H9 (cell line): ENCODE results near the gene FCGR3B. TPM values are rescaled to one million over a fixed set of nuclear protein-coding genes. Genes with fewer than 3 reads are reported as not detected.

Source experiments
- DNase-seq: peaks from one replicate; pipeline ENCODE4 v3.0.0-alpha.2; 2017
- H2AFZ ChIP-seq: one replicate; pipeline ENCODE4 v1.6.1; 2013; ENCODE audit warnings: mild to moderate bottlenecking, low read length, control low read depth, moderate library complexity
- H2AK5ac ChIP-seq: 2 replicates; pipeline ENCODE4 v1.6.1; 2013; ENCODE audit warnings: low read length, control low read depth, mixed read lengths; ENCODE audit not compliant: insufficient read length
- H2BK120ac ChIP-seq: one replicate; pipeline ENCODE4 v1.6.1; 2013; ENCODE audit warnings: low read depth, mild to moderate bottlenecking, low read length, control low read depth, inconsistent platforms; ENCODE audit not compliant: poor library complexity, severe bottlenecking
- H2BK12ac ChIP-seq: 2 replicates; pipeline ENCODE4 v1.6.1; 2013; ENCODE audit warnings: low read length, control low read depth, mixed read lengths, low read depth; ENCODE audit not compliant: insufficient read length
- H2BK15ac ChIP-seq: 2 replicates; pipeline ENCODE4 v1.6.1; 2013; ENCODE audit warnings: low read depth, low read length, control low read depth
- H2BK20ac ChIP-seq: one replicate; pipeline ENCODE4 v1.6.1; 2013; ENCODE audit warnings: low read depth, mild to moderate bottlenecking, low read length, control low read depth, inconsistent platforms; ENCODE audit not compliant: poor library complexity, severe bottlenecking
- H2BK5ac ChIP-seq: 2 replicates; pipeline ENCODE4 v1.6.1; 2013; ENCODE audit warnings: low read length, control low read depth, mixed read lengths; ENCODE audit not compliant: insufficient read length
- H3K14ac ChIP-seq: 2 replicates; pipeline ENCODE4 v1.6.1; 2013; ENCODE audit warnings: low read length, control low read depth; ENCODE audit not compliant: insufficient read depth
- H3K18ac ChIP-seq: 2 replicates; pipeline ENCODE4 v1.6.1; 2013; ENCODE audit warnings: low read depth, mild to moderate bottlenecking, mixed read lengths, low read length, control low read depth; ENCODE audit not compliant: insufficient read length
- H3K23ac ChIP-seq: 2 replicates; pipeline ENCODE4 v1.6.1; 2013; ENCODE audit warnings: low read length, control low read depth, mixed read lengths, low read depth; ENCODE audit not compliant: insufficient read length
- H3K23me2 ChIP-seq: 2 replicates; pipeline ENCODE4 v1.6.1; 2013; ENCODE audit warnings: low read depth, mild to moderate bottlenecking, mixed read lengths, low read length, control low read depth; ENCODE audit not compliant: insufficient read length, poor library complexity, severe bottlenecking
- H3K27ac ChIP-seq: 2 replicates; pipeline ENCODE4 v1.5.1; 2013; ENCODE audit warnings: low read length, control low read depth, mixed read lengths, low read depth; ENCODE audit not compliant: insufficient read length
- H3K27me3 ChIP-seq: 2 replicates; pipeline ENCODE4 v1.6.1; 2013; ENCODE audit warnings: low read length, control low read depth, inconsistent platforms; ENCODE audit not compliant: insufficient read depth
- H3K4ac ChIP-seq: 2 replicates; pipeline ENCODE4 v1.6.1; 2013; ENCODE audit warnings: low read depth, mild to moderate bottlenecking, control low read depth, inconsistent platforms, low read length, moderate library complexity
- H3K4me1 ChIP-seq: 2 replicates; pipeline ENCODE4 v1.6.1; 2013; ENCODE audit warnings: low read length, control low read depth, inconsistent platforms; ENCODE audit not compliant: insufficient read depth
- H3K4me2 ChIP-seq: 2 replicates; pipeline ENCODE4 v1.6.1; 2013; ENCODE audit warnings: low read length, control low read depth, mixed read lengths; ENCODE audit not compliant: insufficient read length, insufficient read depth
- H3K56ac ChIP-seq: 2 replicates; pipeline ENCODE4 v1.6.1; 2013; ENCODE audit warnings: low read depth, mild to moderate bottlenecking, mixed read lengths, low read length, control low read depth; ENCODE audit not compliant: insufficient read length
- H3K79me1 ChIP-seq: 2 replicates; pipeline ENCODE4 v1.6.1; 2013; ENCODE audit warnings: low read depth, mild to moderate bottlenecking, moderate library complexity, low read length, control low read depth, inconsistent platforms; ENCODE audit not compliant: insufficient read depth, poor library complexity, severe bottlenecking
- H3K79me2 ChIP-seq: 2 replicates; pipeline ENCODE4 v1.6.1; 2013; ENCODE audit warnings: low read length, control low read depth, inconsistent platforms; ENCODE audit not compliant: insufficient read depth
- H3K9ac ChIP-seq: 2 replicates; pipeline ENCODE4 v1.6.1; 2013; ENCODE audit warnings: low read length, control low read depth, mixed read lengths; ENCODE audit not compliant: insufficient read length; ENCODE audit errors: extremely low read depth
- H3K9me3 ChIP-seq: one replicate; pipeline ENCODE4 v1.6.1; 2013; ENCODE audit warnings: low read depth, low read length, inconsistent platforms; ENCODE audit not compliant: control insufficient read depth
- H3T11ph ChIP-seq: one replicate; pipeline ENCODE4 v1.6.1; 2013; ENCODE audit warnings: mild to moderate bottlenecking, low read length, control low read depth, inconsistent platforms
- H4K20me1 ChIP-seq: one replicate; pipeline ENCODE4 v1.6.1; 2013; ENCODE audit not compliant: control insufficient read depth, insufficient read length, insufficient read depth
- H4K5ac ChIP-seq: 2 replicates; pipeline ENCODE4 v1.6.1; 2013; ENCODE audit warnings: low read depth, mild to moderate bottlenecking, mixed read lengths, low read length, control low read depth; ENCODE audit not compliant: insufficient read length
- H4K8ac ChIP-seq: replicated peaks from 2 replicates; pipeline ENCODE4 v1.6.1; 2013; ENCODE audit warnings: low read length, control low read depth, mixed read lengths, low read depth; ENCODE audit not compliant: insufficient read length
- H4K91ac ChIP-seq: 2 replicates; pipeline ENCODE4 v1.6.1; 2013; ENCODE audit warnings: low read depth, mild to moderate bottlenecking, moderate library complexity, mixed read lengths, low read length, control low read depth; ENCODE audit not compliant: insufficient read length
- H3K27ac Mint-ChIP-seq, 3 experiments: 2 replicates in 2 of 3; 3 replicates in 1 of 3; pipeline ENCODE4 v1.8.0; 2020 to 2021; ENCODE audit warnings: mixed read lengths in 3 of 3, mild to moderate bottlenecking in 1 of 3, moderate library complexity in 1 of 3
- H3K27me3 Mint-ChIP-seq: 2 replicates; pipeline ENCODE4 v1.8.0; 2021; ENCODE audit warnings: low read depth, mild to moderate bottlenecking, moderate library complexity, mixed read lengths
- H3K36me3 Mint-ChIP-seq, 3 experiments: 2 replicates in 2 of 3; 3 replicates in 1 of 3; pipeline ENCODE4 v1.8.0; 2020 to 2021; ENCODE audit warnings: low read depth in 3 of 3, mixed read lengths in 3 of 3; ENCODE audit not compliant: insufficient read depth in 1 of 3
- H3K4me1 Mint-ChIP-seq, 2 experiments: 2 replicates each; pipeline ENCODE4 v1.8.0; 2020; ENCODE audit warnings: mixed read lengths in 2 of 2
- H3K4me3 Mint-ChIP-seq, 2 experiments: 2 replicates in 1 of 2; 3 replicates in 1 of 2; pipeline ENCODE4 v1.8.0; 2020 to 2021; ENCODE audit warnings: mild to moderate bottlenecking in 2 of 2, mixed read lengths in 2 of 2, moderate library complexity in 1 of 2
- H3K9me3 Mint-ChIP-seq, 2 experiments: 2 replicates in 1 of 2; 3 replicates in 1 of 2; pipeline ENCODE4 v1.8.0; 2020; ENCODE audit warnings: mild to moderate bottlenecking in 2 of 2, mixed read lengths in 2 of 2, moderate library complexity in 1 of 2
- WGBS: extraction: QIAGEN DNeasy Blood & Tissue Kit; methylation state at CpG from one replicate; pipeline ENCODE4 v1.1.7; 2013; ENCODE audit warnings: missing lambda C conversion rate, low lambda C conversion rate, mixed read lengths; ENCODE audit not compliant: insufficient read length; ENCODE audit errors: extremely low coverage; 5-methylcytosine and 5-hydroxymethylcytosine counted together
- total RNA-seq: library from RNA; stranded (reverse); gene quantifications from 2 replicates; pipeline ENCODE4 v1.2.1, GENCODE V29; 2021
- TF ChIP-seq, protein P1 (sequence below): fragments of 200-600 bp; sonication (generic); conservative IDR thresholded peaks from 3 replicates; pipeline ENCODE4 v1.8.0; 2021; ENCODE audit warnings: antibody characterized with exemption, mild to moderate bottlenecking

Gene FCGR3B
- total RNA-seq, 1 experiment from 2014 or later, result not detected

DNA sequence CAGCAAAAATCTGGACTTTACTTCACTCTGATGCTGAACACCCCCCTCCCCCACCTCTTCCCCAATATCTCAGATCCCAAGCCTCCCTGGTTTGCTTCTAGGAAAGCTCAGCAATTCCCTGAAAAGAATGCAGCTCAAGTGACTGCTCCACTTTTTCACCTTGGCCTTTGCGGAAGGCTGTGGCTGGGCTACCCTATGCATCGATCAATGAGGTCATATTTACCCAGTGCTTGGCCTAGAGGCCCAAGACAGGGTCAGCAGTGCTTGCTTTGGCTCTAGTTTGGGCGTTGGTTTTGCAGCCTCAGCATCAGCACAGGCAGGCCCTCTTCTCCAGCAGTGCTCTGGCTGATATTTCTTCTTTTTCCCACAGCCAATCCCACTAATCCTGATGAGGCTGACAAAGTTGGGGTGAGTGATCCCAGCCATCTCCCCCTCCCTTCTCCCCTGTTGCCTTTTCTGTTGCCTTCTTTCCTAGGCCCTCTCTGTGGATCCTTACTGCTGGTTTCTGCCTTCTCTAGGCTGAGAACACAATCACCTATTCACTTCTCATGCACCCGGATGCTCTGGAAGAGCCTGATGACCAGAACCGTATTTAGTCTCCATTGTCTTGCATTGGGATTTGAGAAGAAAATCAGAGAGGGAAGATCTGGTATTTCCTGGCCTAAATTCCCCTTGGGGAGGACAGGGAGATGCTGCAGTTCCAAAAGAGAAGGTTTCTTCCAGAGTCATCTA lies 46.1 kb upstream of the FCGR3B start:
- Histone ChIP-seq H3K79me2 (no peaks in the 10 kb centered on the region), H4K5ac (no peak overlapping the region), H3K4me1 (no peaks in the 10 kb centered on the region), H2BK12ac (no peak overlapping the region), H2BK120ac (no peak overlapping the region), H2BK5ac (no peak overlapping the region), H3K4ac (no peak overlapping the region), H2AK5ac (no peak overlapping the region), H2AFZ (no peak overlapping the region), H3K56ac (no peak overlapping the region), H3K23me2 (no peaks in the 10 kb centered on the region), H3K9ac (no peak overlapping the region), H4K8ac (no peak overlapping the region), H3K79me1 (no peaks in the 10 kb centered on the region), H4K20me1 (no peaks in the 10 kb centered on the region), H3K9me3 (no peaks in the 10 kb centered on the region), H2BK20ac (no peak overlapping the region), H3T11ph (no peak overlapping the region), H4K91ac (no peak overlapping the region), H3K27ac (no peak overlapping the region), H3K18ac (no peak overlapping the region), H3K14ac (no peak overlapping the region), H2BK15ac (no peak overlapping the region), H3K27me3 (no peaks in the 10 kb centered on the region), H3K23ac (no peak overlapping the region), H3K4me2 (no peak overlapping the region)
- TF ChIP-seq, protein P1, sequence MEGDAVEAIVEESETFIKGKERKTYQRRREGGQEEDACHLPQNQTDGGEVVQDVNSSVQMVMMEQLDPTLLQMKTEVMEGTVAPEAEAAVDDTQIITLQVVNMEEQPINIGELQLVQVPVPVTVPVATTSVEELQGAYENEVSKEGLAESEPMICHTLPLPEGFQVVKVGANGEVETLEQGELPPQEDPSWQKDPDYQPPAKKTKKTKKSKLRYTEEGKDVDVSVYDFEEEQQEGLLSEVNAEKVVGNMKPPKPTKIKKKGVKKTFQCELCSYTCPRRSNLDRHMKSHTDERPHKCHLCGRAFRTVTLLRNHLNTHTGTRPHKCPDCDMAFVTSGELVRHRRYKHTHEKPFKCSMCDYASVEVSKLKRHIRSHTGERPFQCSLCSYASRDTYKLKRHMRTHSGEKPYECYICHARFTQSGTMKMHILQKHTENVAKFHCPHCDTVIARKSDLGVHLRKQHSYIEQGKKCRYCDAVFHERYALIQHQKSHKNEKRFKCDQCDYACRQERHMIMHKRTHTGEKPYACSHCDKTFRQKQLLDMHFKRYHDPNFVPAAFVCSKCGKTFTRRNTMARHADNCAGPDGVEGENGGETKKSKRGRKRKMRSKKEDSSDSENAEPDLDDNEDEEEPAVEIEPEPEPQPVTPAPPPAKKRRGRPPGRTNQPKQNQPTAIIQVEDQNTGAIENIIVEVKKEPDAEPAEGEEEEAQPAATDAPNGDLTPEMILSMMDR, result no peak
- H3K4me1 Mint-ChIP-seq, result peaks cover 4 to 13% of the 10 kb centered on the region in 2 experiments
- H3K36me3 Mint-ChIP-seq, result no peaks in the 10 kb centered on the region; a peak in 1 of 7 replicates
- no peaks in the 10 kb centered on the region; the same call in none of the 2 replicates for H3K27me3 Mint-ChIP-seq
- no CpG with 5 or more reads among the region's 5 CpGs for WGBS
- no peak for DNase-seq
- no peaks in the 10 kb centered on the region for H3K9me3 Mint-ChIP-seq
- H3K4me3 Mint-ChIP-seq, result no peak overlapping the region
- H3K27ac Mint-ChIP-seq, result no peak overlapping the region
